Neutrophil (primary cell): ENCODE data around the gene CPSF4.

Experiments used
- H3K27ac ChIP-seq: fragments of 200-600 bp; sonication (generic); 2 replicates; pipeline ENCODE4 v1.5.1; 2016; ENCODE audit warnings: mild to moderate bottlenecking, moderate library complexity
- H3K27me3 ChIP-seq: fragments of 200-600 bp; sonication (generic); 2 replicates; pipeline ENCODE4 v1.6.0; 2016; ENCODE audit warnings: mild to moderate bottlenecking
- H3K36me3 ChIP-seq: fragments of 200-600 bp; sonication (generic); 2 replicates; pipeline ENCODE4 v1.5.1; 2017
- H3K4me1 ChIP-seq, 2 experiments: fragments of 200-600 bp in 1 of 2; sonication (generic) in 1 of 2; 1 replicate in 1 of 2; 2 replicates in 1 of 2; pipeline versions ENCODE4 v1.5.1 to v1.6.1; 2013 to 2016; ENCODE audit warnings: low read depth in 1 of 2, low read length in 1 of 2, mild to moderate bottlenecking in 1 of 2, moderate library complexity in 1 of 2; ENCODE audit not compliant: control insufficient read depth in 1 of 2, insufficient read depth in 1 of 2
- H3K4me3 ChIP-seq, 2 experiments: fragments of 200-600 bp in 1 of 2; sonication (generic) in 1 of 2; 1 replicate in 1 of 2; 2 replicates in 1 of 2; pipeline ENCODE4 v1.5.1; 2013 to 2016; ENCODE audit warnings: low read depth in 1 of 2, low read length in 1 of 2, mild to moderate bottlenecking in 1 of 2, moderate library complexity in 1 of 2
- H3K9me3 ChIP-seq: fragments of 200-600 bp; sonication (generic); 2 replicates; pipeline ENCODE4 v1.5.1; 2016
- CTCF ChIP-seq: fragments of 200-600 bp; sonication (generic); IDR thresholded peaks from 2 replicates; pipeline ENCODE4 v1.5.1; 2016; ENCODE audit warnings: antibody characterized with exemption

Gene CPSF4

GRCh38 chr7:99453105-99453504, 14.4 kb downstream of the CPSF4 start:
- no peak overlapping the region for H3K27ac ChIP-seq
- H3K9me3 ChIP-seq = no peaks in the 10 kb centered on the region
- H3K36me3 ChIP-seq = peaks cover 99% of the 10 kb centered on the region
- no peaks in the 10 kb centered on the region for H3K4me1 ChIP-seq
- H3K4me3 ChIP-seq = no peak overlapping the region
- H3K27me3 ChIP-seq = no peaks in the 10 kb centered on the region
- TF ChIP-seq CTCF = no peak

GRCh38 chr7:99455874-99456273, 17.1 kb downstream of the CPSF4 start:
- peaks cover 92% of the 10 kb centered on the region for H3K36me3 ChIP-seq
- no peak for TF ChIP-seq CTCF

GRCh38 chr7:99456288-99456687, 17.5 kb downstream of the CPSF4 start:
- H3K4me1 ChIP-seq = no peaks in the 10 kb centered on the region
- H3K9me3 ChIP-seq = no peaks in the 10 kb centered on the region
- no peak overlapping the region for H3K27ac ChIP-seq
- H3K4me3 ChIP-seq = no peak overlapping the region
- H3K27me3 ChIP-seq = no peaks in the 10 kb centered on the region
- H3K36me3 ChIP-seq = peaks cover 89% of the 10 kb centered on the region
- no peak for TF ChIP-seq CTCF

More at GRCh38 chr7:99455874-99456273, 17.1 kb downstream of the CPSF4 start:
- H3K4me3 ChIP-seq = no peak overlapping the region
- H3K4me1 ChIP-seq = no peaks in the 10 kb centered on the region
- no peak overlapping the region for H3K27ac ChIP-seq
- H3K9me3 ChIP-seq = no peaks in the 10 kb centered on the region
- H3K27me3 ChIP-seq = no peaks in the 10 kb centered on the region

GRCh38 chr7:99457050-99457649, 18.4 kb downstream of the CPSF4 start:
- Histone ChIP-seq H3K9me3 (no peaks in the 10 kb centered on the region), H3K4me3 (no peak overlapping the region), H3K4me1 (no peaks in the 10 kb centered on the region), H3K36me3 (peaks cover 80% of the 10 kb centered on the region), H3K27ac (no peak overlapping the region), H3K27me3 (no peaks in the 10 kb centered on the region)
- no peak for TF ChIP-seq CTCF

GRCh38 chr7:99457650-99458493, 19.1 kb downstream of the CPSF4 start:
- H3K27ac ChIP-seq = no peak overlapping the region
- H3K4me1 ChIP-seq = no peaks in the 10 kb centered on the region
- H3K9me3 ChIP-seq = no peaks in the 10 kb centered on the region
- no peak overlapping the region for H3K4me3 ChIP-seq
- H3K27me3 ChIP-seq = no peaks in the 10 kb centered on the region
- H3K36me3 ChIP-seq = peaks cover 79% of the 10 kb centered on the region
- no peak for TF ChIP-seq CTCF
